MM.1S (cell line): ENCODE results near the gene SCRN2.

ENCODE experiments used
- EZH2 ChIP-seq: fragments of 300-600 bp; sonication (generic); optimal IDR thresholded peaks from 2 replicates; pipeline ENCODE3; 2017; ENCODE audit warnings: low read depth, mild to moderate bottlenecking, antibody characterized with exemption, low read length, mixed read lengths
- EZH2phosphoT487 ChIP-seq: fragments of 300-600 bp; sonication (generic); IDR thresholded peaks from 2 replicates; pipeline ENCODE4 v1.6.1; 2018; ENCODE audit warnings: antibody characterized with exemption, low read length
- TF ChIP-seq, protein P1 (sequence below): fragments of 300-600 bp; sonication (generic); IDR thresholded peaks from 2 replicates; pipeline ENCODE4 v1.5.1; 2016; ENCODE audit warnings: antibody characterized with exemption, low read length, mixed read lengths

DNA sequence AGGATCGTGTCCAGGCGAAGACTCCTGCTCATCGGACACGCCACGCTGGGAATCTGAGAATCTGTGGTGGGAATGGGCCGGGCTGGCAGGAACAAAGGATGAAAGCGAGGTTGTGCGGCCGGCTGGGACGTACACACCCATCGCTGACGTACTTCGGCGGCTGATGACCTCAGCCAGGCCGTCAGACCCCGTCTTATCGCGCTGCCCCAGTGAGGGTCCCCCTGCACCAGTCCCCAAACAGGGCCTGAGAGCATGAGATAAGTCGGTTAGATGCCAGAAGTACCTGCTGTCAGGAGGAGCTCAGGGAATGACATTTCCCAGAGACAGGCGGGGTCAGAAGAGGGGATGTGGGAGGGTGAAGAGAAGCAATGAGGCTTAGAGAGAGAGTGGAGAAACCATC, 25.9 kb upstream of the SCRN2 start:
- TF ChIP-seq, protein P1, sequence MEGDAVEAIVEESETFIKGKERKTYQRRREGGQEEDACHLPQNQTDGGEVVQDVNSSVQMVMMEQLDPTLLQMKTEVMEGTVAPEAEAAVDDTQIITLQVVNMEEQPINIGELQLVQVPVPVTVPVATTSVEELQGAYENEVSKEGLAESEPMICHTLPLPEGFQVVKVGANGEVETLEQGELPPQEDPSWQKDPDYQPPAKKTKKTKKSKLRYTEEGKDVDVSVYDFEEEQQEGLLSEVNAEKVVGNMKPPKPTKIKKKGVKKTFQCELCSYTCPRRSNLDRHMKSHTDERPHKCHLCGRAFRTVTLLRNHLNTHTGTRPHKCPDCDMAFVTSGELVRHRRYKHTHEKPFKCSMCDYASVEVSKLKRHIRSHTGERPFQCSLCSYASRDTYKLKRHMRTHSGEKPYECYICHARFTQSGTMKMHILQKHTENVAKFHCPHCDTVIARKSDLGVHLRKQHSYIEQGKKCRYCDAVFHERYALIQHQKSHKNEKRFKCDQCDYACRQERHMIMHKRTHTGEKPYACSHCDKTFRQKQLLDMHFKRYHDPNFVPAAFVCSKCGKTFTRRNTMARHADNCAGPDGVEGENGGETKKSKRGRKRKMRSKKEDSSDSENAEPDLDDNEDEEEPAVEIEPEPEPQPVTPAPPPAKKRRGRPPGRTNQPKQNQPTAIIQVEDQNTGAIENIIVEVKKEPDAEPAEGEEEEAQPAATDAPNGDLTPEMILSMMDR = no peak
- TF ChIP-seq EZH2phosphoT487 (no peak), EZH2 (no peak)
